ENCODE measurements around the gene RWDD2A.

- TF ChIP-seq CTCF (IDR thresholded peaks at IDR 0.05) = no peak
- no peak for TF ChIP-seq POLR2A (IDR thresholded peaks at IDR 0.05)
Observed at GRCh38 chr6:83218646-83219045, 25.5 kb downstream of the RWDD2A start.

Measured in body of pancreas (tissue), 4 donors.